ENCODE measurements around the gene ENDOG. TPM values are rescaled to one million over a fixed set of nuclear protein-coding genes. Genes with fewer than 3 reads are reported as not detected.

The ENDOG gene
- total RNA-seq, 2 experiments from 2014 or later: 21.8 to 23.9 TPM

DNA sequence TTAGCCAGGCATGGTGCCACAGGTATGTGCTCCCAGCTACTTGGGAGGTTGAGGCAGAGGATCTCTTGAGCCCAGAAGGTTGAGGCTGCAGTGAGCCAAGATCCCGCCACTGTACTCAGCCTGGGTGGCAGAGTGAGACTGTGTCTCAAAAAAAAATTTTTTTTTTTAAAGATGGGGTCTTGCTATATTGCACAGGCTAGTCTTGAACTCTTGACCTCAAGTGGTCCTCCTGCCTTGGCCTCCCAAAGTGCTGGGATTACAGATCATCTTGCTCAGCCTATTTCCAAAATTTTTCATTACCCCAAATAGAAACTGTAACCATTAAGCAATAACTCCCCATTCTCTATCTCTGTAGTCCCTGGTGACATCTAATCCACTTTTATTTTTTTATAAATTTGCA lies 35.6 kb upstream of the ENDOG start:
- ChIA-PET CTCF (interaction anchor here (2.0 kb wide), 1 partner anchor 36 kb away, joined by 11 read pairs; the partner anchor contains the start of gene ENDOG), POLR2A (interaction anchor here (2.9 kb wide), 1 partner anchor 9 kb away, joined by 11 read pairs; no protein-coding TSS in a partner anchor)
- no peak overlapping the region for H3K27ac Mint-ChIP-seq
- H3K4me1 Mint-ChIP-seq (ENCODE audit: low read depth): peaks cover 13% of the 10 kb centered on the region
- H3K27me3 Mint-ChIP-seq: no peaks in the 10 kb centered on the region
- no peak for ATAC-seq
- no peak overlapping the region for H3K4me3 Mint-ChIP-seq
- H3K36me3 Mint-ChIP-seq (ENCODE audit: low read depth): no peaks in the 10 kb centered on the region
- TF ChIP-seq, protein P1, sequence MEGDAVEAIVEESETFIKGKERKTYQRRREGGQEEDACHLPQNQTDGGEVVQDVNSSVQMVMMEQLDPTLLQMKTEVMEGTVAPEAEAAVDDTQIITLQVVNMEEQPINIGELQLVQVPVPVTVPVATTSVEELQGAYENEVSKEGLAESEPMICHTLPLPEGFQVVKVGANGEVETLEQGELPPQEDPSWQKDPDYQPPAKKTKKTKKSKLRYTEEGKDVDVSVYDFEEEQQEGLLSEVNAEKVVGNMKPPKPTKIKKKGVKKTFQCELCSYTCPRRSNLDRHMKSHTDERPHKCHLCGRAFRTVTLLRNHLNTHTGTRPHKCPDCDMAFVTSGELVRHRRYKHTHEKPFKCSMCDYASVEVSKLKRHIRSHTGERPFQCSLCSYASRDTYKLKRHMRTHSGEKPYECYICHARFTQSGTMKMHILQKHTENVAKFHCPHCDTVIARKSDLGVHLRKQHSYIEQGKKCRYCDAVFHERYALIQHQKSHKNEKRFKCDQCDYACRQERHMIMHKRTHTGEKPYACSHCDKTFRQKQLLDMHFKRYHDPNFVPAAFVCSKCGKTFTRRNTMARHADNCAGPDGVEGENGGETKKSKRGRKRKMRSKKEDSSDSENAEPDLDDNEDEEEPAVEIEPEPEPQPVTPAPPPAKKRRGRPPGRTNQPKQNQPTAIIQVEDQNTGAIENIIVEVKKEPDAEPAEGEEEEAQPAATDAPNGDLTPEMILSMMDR (IDR thresholded peaks at IDR 0.05): no peak
- no peak for DNase-seq
- intact Hi-C loops (cut with micrococcal nuclease): no loop called here
- no peaks in the 10 kb centered on the region for H3K9me3 Mint-ChIP-seq

DNA sequence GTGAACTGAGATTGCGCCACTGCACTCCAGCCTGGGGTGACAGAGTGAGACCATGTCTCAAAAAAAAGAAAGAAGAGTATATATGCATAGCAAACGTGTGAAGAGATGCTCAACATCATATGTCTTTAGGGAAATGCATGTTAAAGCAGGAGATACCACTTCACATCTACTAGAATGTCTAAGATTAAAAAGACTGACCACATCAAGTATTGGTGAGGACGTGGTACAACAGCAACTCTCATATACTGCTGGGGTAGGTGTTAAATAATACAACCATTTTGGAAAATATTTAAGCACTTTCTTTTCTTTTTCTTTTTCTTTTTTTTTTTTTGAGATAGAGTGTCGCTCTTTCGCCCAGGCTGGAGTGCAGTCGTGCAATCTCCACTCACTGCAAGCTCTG lies 32.9 kb upstream of the ENDOG start:
- H3K4me1 Mint-ChIP-seq (ENCODE audit: low read depth): peaks cover 25% of the 10 kb centered on the region
- peaks cover under 1% of the 10 kb centered on the region for H3K36me3 Mint-ChIP-seq (ENCODE audit: low read depth)
- ChIA-PET CTCF (interaction anchor here (0.6 to 1.4 kb wide), 2 partner anchors 33 to 137 kb away, joined by 3 to 4 read pairs; partner anchors contain the start of gene ENDOG), POLR2A (no interaction called here)
- no peaks in the 10 kb centered on the region for H3K9me3 Mint-ChIP-seq
- H3K27me3 Mint-ChIP-seq: no peaks in the 10 kb centered on the region
- TF ChIP-seq, protein P1 (IDR thresholded peaks at IDR 0.05): no peak
- intact Hi-C loops (cut with micrococcal nuclease): no loop called here
- H3K4me3 Mint-ChIP-seq: peak overlapping the region; percentile 12
- ATAC-seq (no peak), DNase-seq (no peak)
- H3K27ac Mint-ChIP-seq: peak overlapping the region; percentile 15

DNA sequence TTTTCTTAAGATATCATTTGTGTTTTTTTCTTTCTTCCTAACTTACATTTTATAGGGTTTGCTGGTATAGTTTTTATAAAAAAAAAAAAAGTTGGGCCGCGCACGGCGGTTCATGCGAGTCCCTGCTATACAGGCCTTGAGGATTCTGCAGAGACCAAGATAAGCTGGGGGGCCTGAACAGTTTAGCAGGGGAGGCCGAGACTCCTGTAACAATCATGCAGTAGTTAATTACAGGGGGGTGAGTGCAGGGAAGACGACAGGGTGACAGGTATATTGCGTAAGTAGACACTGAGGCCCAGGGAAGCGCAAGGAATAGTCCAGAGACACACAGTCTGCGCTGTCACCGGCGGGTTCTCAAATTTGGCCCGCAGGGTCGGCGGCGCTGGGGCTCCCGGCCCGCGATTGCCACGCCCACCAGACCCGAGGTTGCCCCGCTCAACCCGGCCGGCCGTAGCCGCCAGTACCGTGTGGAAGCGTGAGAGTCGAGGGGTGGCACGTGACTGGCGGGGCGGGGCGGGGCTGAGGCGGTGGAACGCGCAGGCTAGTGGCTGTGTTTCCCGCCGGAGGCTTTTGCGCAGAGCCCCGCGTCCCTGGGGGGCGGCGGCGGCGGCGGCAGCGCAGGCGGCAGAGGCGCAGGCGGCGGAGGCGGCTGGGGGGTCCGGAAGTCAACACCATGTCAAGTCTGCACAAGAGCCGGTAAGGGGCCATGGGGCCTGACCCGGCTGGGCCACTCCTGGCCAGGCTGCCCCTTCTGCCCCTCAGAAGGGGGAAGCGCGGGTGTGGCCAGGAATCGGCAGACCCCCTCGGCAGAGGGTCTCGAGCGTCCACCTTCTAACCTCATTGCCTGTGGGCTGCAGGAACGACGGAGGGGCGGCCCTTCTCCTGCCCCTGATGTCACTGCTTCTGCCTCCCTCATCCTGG lies 31.4 kb upstream of the ENDOG start, which contains the start of gene TBC1D13:
Gene TBC1D13 (plus strand): TSS at position 573 of the 921 bp plus-strand sequence. CDS start 101 bp downstream, at position 674.
- intact Hi-C loops (cut with micrococcal nuclease): no loop called here
- Mint-ChIP-seq H3K4me3 (peak within 1 kb of the TSS; percentile 93), H3K27me3 (no peaks in the 10 kb centered on the region), H3K27ac (peak within 1 kb of the TSS; percentile 85), H3K9me3 (no peaks in the 10 kb centered on the region), H3K4me1 (ENCODE audit: low read depth) (peaks cover 20% of the 10 kb centered on the region), H3K36me3 (ENCODE audit: low read depth) (peaks cover 4% of the 10 kb centered on the region)
- CTCF ChIA-PET: interaction anchor here (2.7 kb wide), 1 partner anchor 31 kb away, joined by 12 read pairs; the partner anchor contains the start of gene ENDOG
- ATAC-seq (peak; percentile 97), DNase-seq (peak; percentile 90)
- POLR2A ChIA-PET: interaction anchor here (1.0 kb wide), 1 partner anchor 15 kb away, joined by 7 read pairs; the partner anchor contains the start of gene ZER1
- TF ChIP-seq, protein P1 (IDR thresholded peaks at IDR 0.05): no peak

DNA sequence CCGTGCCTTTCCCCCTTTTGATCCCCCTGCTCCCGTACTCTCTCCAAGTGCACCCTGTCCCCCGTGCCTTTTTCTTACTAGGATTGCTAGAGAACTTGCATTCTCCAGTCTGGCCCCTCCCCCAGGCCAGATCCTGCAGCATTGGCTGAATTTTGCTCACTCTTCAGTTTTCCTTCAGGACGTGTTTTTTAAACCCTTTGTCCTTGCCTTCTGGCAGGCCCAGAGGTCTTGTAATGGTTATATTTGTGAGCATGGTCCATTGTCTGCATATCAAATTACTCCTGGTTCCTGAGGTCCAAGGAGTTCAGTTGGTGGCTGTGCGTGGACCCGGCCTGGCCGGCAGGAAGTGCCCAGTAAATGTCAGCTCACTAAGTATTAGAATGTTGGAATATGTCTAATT lies 30.6 kb upstream of the ENDOG start:
- CTCF ChIA-PET: interaction anchor here (2.5 to 2.7 kb wide), 2 partner anchors 31 to 139 kb away, joined by 12 to 14 read pairs; partner anchors contain the start of gene ENDOG
- intact Hi-C loops (cut with micrococcal nuclease): no loop called here
- DNase-seq (peak; percentile 15), ATAC-seq (no peak)
- no peaks in the 10 kb centered on the region for H3K27me3 Mint-ChIP-seq
- TF ChIP-seq, protein P1 (IDR thresholded peaks at IDR 0.05): no peak
- H3K27ac Mint-ChIP-seq: peak overlapping the region; percentile 85
- H3K9me3 Mint-ChIP-seq: no peaks in the 10 kb centered on the region
- POLR2A ChIA-PET: interaction anchor here (0.8 kb wide), 2 partner anchors 42 to 104 kb away, joined by 3 to 4 read pairs; partner anchors contain the start of gene SPOUT1
- H3K4me1 Mint-ChIP-seq (ENCODE audit: low read depth): peaks cover 20% of the 10 kb centered on the region
- H3K4me3 Mint-ChIP-seq: peak overlapping the region; percentile 93
- H3K36me3 Mint-ChIP-seq (ENCODE audit: low read depth): peaks cover 7% of the 10 kb centered on the region

Data from activated CD8-positive, alpha-beta T cell treated with anti-CD3 and anti-CD28 coated beads for 36 hours (primary cell).